ENCODE measurements around the gene IL17C. TPM values are rescaled to one million over a fixed set of nuclear protein-coding genes. Genes with fewer than 3 reads are reported as not detected.

The IL17C gene
- total and polyA plus RNA-seq, 2 donors (not counting 3 experiments of a cell fraction or from before 2014, with no cell fraction given) = 0.17 TPM; not detected in 1

GRCh38 chr16:88613293-88613692 lies 25.1 kb upstream of the IL17C start:
- H3K4me3 ChIP-seq (replicated peaks in 1 of 3; ENCODE audit: insufficient read depth in 1 of 3, low read depth in 1 of 3, low read length in 3 of 3) = no peak overlapping the region
- POLR2A ChIA-PET = no interaction called here

More at GRCh38 chr16:88613293-88613692, 25.1 kb upstream of the IL17C start:
- Histone ChIP-seq H3K9ac (replicated peaks; ENCODE audit: extremely low read depth, insufficient read depth, low read length) (no peak overlapping the region), H4K20me1 (replicated peaks; ENCODE audit: control insufficient read depth, extremely low read depth, insufficient read depth, low read length) (no peaks in the 10 kb centered on the region), H3K27me3 (ENCODE audit: control insufficient read depth in 2 of 2, insufficient read depth in 2 of 2, low read length in 2 of 2) (no peaks in the 10 kb centered on the region), H3K79me2 (ENCODE audit: control insufficient read depth, insufficient read depth, low read length) (peaks cover 4% of the 10 kb centered on the region), H3K27ac (ENCODE audit: insufficient read depth, low read depth, low read length) (no peak overlapping the region), H3K36me3 (ENCODE audit: control insufficient read depth in 2 of 2, extremely low read depth in 1 of 2, insufficient read depth in 2 of 2, low read length in 2 of 2) (peaks cover 0 to 28% of the 10 kb centered on the region in 2 experiments), H3K4me1 (ENCODE audit: control insufficient read depth, extremely low read depth, insufficient read depth, low read length) (no peaks in the 10 kb centered on the region), H3K4me2 (ENCODE audit: insufficient read depth, low read length) (no peak overlapping the region), H3K9me3 (replicated peaks; ENCODE audit: control insufficient read depth, insufficient read depth, low read length) (no peaks in the 10 kb centered on the region), H3K9me1 (replicated peaks; ENCODE audit: control insufficient read depth, extremely low read depth, insufficient read depth, low read length) (no peaks in the 10 kb centered on the region), H2AFZ (ENCODE audit: low read depth, low read length) (no peak overlapping the region)
- CTCF ChIA-PET = no interaction called here
- dilution Hi-C loops (cut with MboI; ENCODE audit: extremely low pct_ligation_motif_present, low sequenced_read_pairs) (no loop called here), intact Hi-C loops (cut with micrococcal nuclease) (no loop called here)
- no peak for FAIRE-seq
- no peak for DNase-seq (ENCODE audit: low read depth, low spot score)
- no peak for TF ChIP-seq EZH2 (IDR thresholded peaks at IDR 0.05; ENCODE audit: borderline replicate concordance, low read depth, low read length, severe bottlenecking)
- TF ChIP-seq POLR2A (IDR thresholded peaks at IDR 0.05; ENCODE audit: low read depth, low read length) = no peak
- TF ChIP-seq GATA2 (IDR thresholded peaks at IDR 0.05; ENCODE audit: insufficient read depth, insufficient read length, low read depth, low read length) = no peak
- TF ChIP-seq FOS (IDR thresholded peaks at IDR 0.05; ENCODE audit: borderline replicate concordance, insufficient read depth, low read length) = no peak
- no peak for TF ChIP-seq POLR2AphosphoS5 (IDR thresholded peaks at IDR 0.05; ENCODE audit: insufficient read depth, low read depth, low read length)
- no peak for TF ChIP-seq JUN (IDR thresholded peaks at IDR 0.05; ENCODE audit: borderline replicate concordance, insufficient read depth, insufficient read length, low read depth)
- no peak for TF ChIP-seq MYC (IDR thresholded peaks at IDR 0.05; ENCODE audit: low read depth, low read length)
- no peak for TF ChIP-seq MAX (IDR thresholded peaks at IDR 0.05; ENCODE audit: insufficient read depth, insufficient read length)
- no peak for TF ChIP-seq CTCF (IDR thresholded peaks at IDR 0.05; ENCODE audit: extremely low read depth in 1 of 2, insufficient read depth in 1 of 2, low read depth in 1 of 2, low read length in 2 of 2)
- BruUV-seq (replicated peaks) = no TSS peak

Measured in endothelial cell of umbilical vein (primary cell).